AG09319 (cell line): ENCODE measurements around the gene TBX21.

Experiments used
- DNase-seq: peaks from one replicate; pipeline ENCODE4 v3.0.0-alpha.2; 2010; ENCODE audit warnings: low read depth; ENCODE audit errors: extremely low read depth
- CTCF ChIP-seq: IDR thresholded peaks from 2 replicates; pipeline ENCODE4 v1.5.1; 2011; ENCODE audit warnings: low read depth, mild to moderate bottlenecking, inconsistent platforms, low read length, moderate library complexity

The TBX21 gene

GRCh38 chr17:47781397-47781796 is 48.4 kb downstream of the TBX21 start:
- TF ChIP-seq CTCF = no peak
- DNase-seq = no peak

GRCh38 chr17:47785538-47786123 is 52.6 kb downstream of the TBX21 start:
- no peak for DNase-seq
- TF ChIP-seq CTCF = no peak

GRCh38 chr17:47789611-47790561 is 56.9 kb downstream of the TBX21 start:
- TF ChIP-seq CTCF = peak; percentile 55

GRCh38 chr17:47791025-47791424 is 58.0 kb downstream of the TBX21 start:
- TF ChIP-seq CTCF = no peak
- no peak for DNase-seq

More at GRCh38 chr17:47789611-47790561, 56.9 kb downstream of the TBX21 start:
- DNase-seq = no peak

- no peak for DNase-seq
- TF ChIP-seq CTCF = no peak
Measured at GRCh38 chr17:47792457-47792856, 59.4 kb downstream of the TBX21 start.

GRCh38 chr17:47792979-47793378 is 59.9 kb downstream of the TBX21 start:
- no peak for DNase-seq
- no peak for TF ChIP-seq CTCF
